Measurements from ENCODE around the gene SNAP47. TPM values are rescaled to one million over a fixed set of nuclear protein-coding genes. Genes with fewer than 3 reads are reported as not detected.

SNAP47 gene
- total and polyA plus RNA-seq, 9 of the 15 experiments (the other 6 are each of a cell fraction or from before 2014, with no cell fraction given): 2.5 to 41.3 (median 32.6) TPM

DNA sequence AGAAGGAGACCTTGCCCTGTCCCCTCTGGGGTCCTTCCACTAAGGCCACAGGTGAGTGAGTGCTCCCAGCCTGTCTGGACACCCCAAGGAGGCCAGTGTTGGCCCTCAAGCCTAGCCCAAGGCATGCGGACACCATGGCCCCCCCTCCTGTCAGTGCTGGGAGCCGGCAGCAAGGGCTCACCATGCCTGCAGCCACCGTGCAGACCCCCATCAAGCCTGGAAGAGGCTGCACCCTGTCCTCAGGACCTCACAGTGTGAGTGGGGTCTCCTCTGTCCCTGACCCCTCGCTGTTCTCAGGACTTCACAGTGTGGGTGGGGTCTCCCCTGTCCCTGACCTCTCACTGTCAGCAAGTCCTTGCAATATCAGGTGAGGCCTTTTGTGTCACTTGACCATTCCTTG lies 47.0 kb downstream of the SNAP47 start:
- Histone ChIP-seq H3K9me1 (ENCODE audit: control insufficient read depth, insufficient read depth, low read length) (no peaks in the 10 kb centered on the region), H3K9ac (ENCODE audit: insufficient read depth in 1 of 2, low read depth in 2 of 2, low read length in 2 of 2) (no peak overlapping the region), H3K4me2 (ENCODE audit: insufficient read depth, low read length) (no peak overlapping the region), H3K4me1 (replicated peaks in 1 of 2; ENCODE audit: control insufficient read depth in 2 of 2, insufficient read depth in 2 of 2, low read length in 2 of 2) (peaks cover 0 to 18% of the 10 kb centered on the region in 2 experiments; a peak in 2 of 5 replicates), H3K79me2 (ENCODE audit: control insufficient read depth, insufficient read depth, low read length) (no peaks in the 10 kb centered on the region), H3K36me3 (ENCODE audit: control insufficient read depth, insufficient read depth, low read length) (peaks cover 16% of the 10 kb centered on the region; the same call in 2 of the 3 replicates), H3K27me3 (ENCODE audit: control insufficient read depth in 2 of 2, insufficient read depth in 2 of 2, low read length in 2 of 2) (peaks cover 2 to 9% of the 10 kb centered on the region in 2 experiments; a peak in 3 of 5 replicates), H3K27ac (ENCODE audit: extremely low read depth, low read depth, low read length) (no peak overlapping the region), H4K20me1 (replicated peaks; ENCODE audit: control insufficient read depth, insufficient read depth, low read length) (peaks cover 7% of the 10 kb centered on the region; the same call in 1 of the 2 replicates), H2AFZ (ENCODE audit: low read depth, low read length) (no peak overlapping the region), H3K9me3 (replicated peaks; ENCODE audit: control insufficient read depth, insufficient read depth, low read depth, low read length) (no peaks in the 10 kb centered on the region), H3K4me3 (no peak overlapping the region)
- BruUV-seq (replicated peaks): no TSS peak
- ATAC-seq (no peak), FAIRE-seq (no peak), DNase-seq (ENCODE audit: extremely low read depth in 1 of 4, low spot score in 3 of 4) (no peak)
- in situ Hi-C loops (cut with MboI): no loop called here
- 87% methylated on average over 4 of the region's 4 CpGs for WGBS (ENCODE audit: insufficient coverage, low coverage, missing lambda C conversion rate)
- CTCF ChIA-PET (ENCODE audit: low intra/inter-chr PET ratio): no interaction called here
- POLR2A ChIA-PET: interaction anchor here (0.7 kb wide), 1 partner anchor 19 kb away, joined by 4 read pairs; no protein-coding TSS in a partner anchor
- TF ChIP-seq, protein P1, sequence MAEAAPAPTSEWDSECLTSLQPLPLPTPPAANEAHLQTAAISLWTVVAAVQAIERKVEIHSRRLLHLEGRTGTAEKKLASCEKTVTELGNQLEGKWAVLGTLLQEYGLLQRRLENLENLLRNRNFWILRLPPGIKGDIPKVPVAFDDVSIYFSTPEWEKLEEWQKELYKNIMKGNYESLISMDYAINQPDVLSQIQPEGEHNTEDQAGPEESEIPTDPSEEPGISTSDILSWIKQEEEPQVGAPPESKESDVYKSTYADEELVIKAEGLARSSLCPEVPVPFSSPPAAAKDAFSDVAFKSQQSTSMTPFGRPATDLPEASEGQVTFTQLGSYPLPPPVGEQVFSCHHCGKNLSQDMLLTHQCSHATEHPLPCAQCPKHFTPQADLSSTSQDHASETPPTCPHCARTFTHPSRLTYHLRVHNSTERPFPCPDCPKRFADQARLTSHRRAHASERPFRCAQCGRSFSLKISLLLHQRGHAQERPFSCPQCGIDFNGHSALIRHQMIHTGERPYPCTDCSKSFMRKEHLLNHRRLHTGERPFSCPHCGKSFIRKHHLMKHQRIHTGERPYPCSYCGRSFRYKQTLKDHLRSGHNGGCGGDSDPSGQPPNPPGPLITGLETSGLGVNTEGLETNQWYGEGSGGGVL (CRISPR knock-in tag; IDR thresholded peaks at IDR 0.05): no peak
- TF ChIP-seq CHD4 (IDR thresholded peaks at IDR 0.05; ENCODE audit: insufficient read depth, insufficient replicate concordance, low read depth, low read length, poor library complexity, severe bottlenecking) (no peak), KLF16 (IDR thresholded peaks at IDR 0.05) (no peak), EWSR1 (IDR thresholded peaks at IDR 0.05; ENCODE audit: borderline replicate concordance, low read depth, partially characterized antibody) (no peak), GABPA (tag; conservative IDR thresholded peaks at IDR 0.05; ENCODE audit: low read depth) (no peak), C11orf30 (IDR thresholded peaks at IDR 0.05; ENCODE audit: low read depth) (no peak), NFXL1 (CRISPR knock-in tag; IDR thresholded peaks at IDR 0.05) (no peak), RBM14 (IDR thresholded peaks at IDR 0.05; ENCODE audit: borderline replicate concordance, insufficient read depth, low read depth, low read length) (no peak), ZNF232 (CRISPR knock-in tag; IDR thresholded peaks at IDR 0.05) (no peak), COPS2 (conservative IDR thresholded peaks at IDR 0.05) (no peak), XRCC5 (IDR thresholded peaks at IDR 0.05; ENCODE audit: low read depth, low read length) (no peak), NR2C1 (IDR thresholded peaks at IDR 0.05) (no peak), NR2C1 (tag; IDR thresholded peaks at IDR 0.05) (no peak), HDAC1 (IDR thresholded peaks at IDR 0.05) (no peak)
- TF ChIP-seq, protein P2, sequence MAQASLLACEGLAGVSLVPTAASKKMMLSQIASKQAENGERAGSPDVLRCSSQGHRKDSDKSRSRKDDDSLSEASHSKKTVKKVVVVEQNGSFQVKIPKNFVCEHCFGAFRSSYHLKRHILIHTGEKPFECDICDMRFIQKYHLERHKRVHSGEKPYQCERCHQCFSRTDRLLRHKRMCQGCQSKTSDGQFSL (CRISPR knock-in tag; IDR thresholded peaks at IDR 0.05): no peak
- TF ChIP-seq, protein P2 (tag; IDR thresholded peaks at IDR 0.05): no peak
- intact Hi-C loops (cut with micrococcal nuclease): no loop called here
